ENCODE data around the gene TKTL1.

The TKTL1 gene

DNA sequence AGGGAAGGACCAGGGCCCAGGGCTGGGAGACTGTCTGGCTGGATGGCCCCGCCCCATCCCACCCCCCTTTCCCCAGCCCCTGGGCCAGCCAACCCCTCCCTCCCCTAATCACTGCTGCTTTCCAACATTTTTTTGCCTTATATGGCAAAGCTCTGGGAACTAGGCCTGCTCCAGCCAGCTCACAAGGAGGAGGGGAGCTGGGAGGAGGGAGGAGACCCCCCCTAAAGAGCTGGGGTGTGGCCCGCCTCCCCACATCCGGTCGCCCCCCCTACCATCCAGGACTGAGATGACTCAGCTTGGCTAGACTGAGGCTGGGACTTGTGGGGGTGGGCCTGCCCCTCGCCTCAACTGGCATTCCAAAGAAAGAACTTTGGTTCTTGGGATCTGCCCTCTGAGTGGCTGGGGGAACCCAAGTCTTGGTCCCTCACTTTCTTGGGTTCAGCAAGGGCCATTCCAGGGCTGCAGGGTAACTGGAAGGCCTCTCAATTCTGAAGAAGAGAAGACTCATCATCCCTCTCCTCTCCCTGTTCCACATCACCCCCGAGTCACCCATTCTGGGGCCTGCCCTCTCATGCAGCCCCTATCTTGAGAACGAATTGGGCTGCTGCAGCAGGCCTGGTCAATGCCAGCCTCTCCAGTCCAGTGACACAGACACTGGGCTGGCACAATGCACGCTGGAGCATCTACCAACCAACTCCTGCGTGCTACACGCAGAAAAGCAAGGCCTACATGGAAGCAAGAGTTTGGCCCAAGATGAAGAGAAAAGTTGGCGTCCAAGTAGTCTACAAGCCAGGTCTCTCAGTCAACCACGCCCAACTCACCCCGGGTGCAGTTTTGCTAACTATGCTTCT is 74.1 kb downstream of the TKTL1 start:
- TF ChIP-seq, protein P1, sequence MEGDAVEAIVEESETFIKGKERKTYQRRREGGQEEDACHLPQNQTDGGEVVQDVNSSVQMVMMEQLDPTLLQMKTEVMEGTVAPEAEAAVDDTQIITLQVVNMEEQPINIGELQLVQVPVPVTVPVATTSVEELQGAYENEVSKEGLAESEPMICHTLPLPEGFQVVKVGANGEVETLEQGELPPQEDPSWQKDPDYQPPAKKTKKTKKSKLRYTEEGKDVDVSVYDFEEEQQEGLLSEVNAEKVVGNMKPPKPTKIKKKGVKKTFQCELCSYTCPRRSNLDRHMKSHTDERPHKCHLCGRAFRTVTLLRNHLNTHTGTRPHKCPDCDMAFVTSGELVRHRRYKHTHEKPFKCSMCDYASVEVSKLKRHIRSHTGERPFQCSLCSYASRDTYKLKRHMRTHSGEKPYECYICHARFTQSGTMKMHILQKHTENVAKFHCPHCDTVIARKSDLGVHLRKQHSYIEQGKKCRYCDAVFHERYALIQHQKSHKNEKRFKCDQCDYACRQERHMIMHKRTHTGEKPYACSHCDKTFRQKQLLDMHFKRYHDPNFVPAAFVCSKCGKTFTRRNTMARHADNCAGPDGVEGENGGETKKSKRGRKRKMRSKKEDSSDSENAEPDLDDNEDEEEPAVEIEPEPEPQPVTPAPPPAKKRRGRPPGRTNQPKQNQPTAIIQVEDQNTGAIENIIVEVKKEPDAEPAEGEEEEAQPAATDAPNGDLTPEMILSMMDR (IDR thresholded peaks at IDR 0.05) = no peak

DNA sequence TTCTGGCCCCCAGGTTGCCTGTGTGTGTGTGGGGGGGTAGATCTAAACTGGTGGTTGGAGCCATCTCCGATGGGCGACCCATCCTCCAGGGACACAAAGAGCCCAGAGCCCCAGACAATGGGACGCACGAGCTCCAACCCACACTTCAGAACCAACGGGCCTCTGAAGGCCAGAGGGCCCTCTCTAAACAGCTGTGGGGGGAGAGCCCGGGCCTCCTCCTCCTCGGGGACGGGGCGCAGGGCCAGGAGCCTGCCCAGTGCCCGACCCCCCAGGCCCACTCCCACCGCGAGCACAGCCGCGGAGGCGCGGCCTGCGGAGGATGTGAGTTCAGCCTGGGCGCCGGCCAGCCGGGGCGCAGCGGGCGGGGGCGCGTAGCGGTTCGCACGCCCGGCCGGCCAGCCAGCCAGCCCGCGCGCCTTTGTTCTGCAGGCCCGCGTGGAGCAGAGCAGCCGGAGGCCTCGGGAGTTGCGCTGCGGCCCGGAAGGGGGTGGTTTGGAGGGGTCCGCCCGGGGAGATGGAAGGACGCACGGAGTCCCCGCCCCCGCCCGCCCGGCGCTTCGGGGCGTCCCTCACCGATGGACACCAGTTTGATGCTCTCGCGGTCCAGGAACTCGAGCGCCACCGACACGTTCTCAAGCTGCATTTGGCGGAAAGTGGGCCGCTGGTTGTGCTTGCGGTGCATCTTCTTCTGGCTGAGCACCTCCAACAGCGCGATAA is 74.9 kb downstream of the TKTL1 start:
- TF ChIP-seq, protein P1 (IDR thresholded peaks at IDR 0.05) = no peak

GRCh38 chrX:154371017-154371788 is 75.6 kb downstream of the TKTL1 start:
- TF ChIP-seq, protein P1 (IDR thresholded peaks at IDR 0.05) = no peak

DNA sequence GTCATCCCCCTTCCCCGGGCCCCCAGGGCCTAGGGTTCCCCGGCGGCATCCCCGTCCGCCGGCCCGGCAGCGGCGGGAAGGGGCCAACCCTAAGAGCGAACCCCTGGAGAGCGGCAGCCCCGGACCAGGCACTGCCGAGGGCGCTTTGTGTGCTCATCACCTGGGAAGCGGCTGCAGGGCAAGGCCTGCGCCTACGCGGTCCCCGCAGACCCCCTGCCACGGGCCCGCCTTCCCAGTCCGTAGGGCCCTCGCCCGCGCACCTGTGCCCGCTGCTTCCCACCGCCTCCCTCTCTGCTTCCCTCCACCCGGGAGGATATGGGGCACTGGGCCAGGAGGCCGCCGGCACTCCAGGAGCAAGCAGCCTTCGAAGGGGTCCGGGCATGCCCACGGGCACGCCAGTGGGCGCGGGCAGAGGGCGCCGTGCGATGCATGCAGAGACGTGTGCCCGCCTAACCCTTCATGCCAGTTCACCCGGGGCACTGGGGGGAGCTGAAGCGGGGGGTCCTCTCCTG is 76.2 kb downstream of the TKTL1 start:
- TF ChIP-seq, protein P1 (IDR thresholded peaks at IDR 0.05) = no peak

- TF ChIP-seq, protein P1 (IDR thresholded peaks at IDR 0.05) = no peak
These were observed 77.0 kb downstream of the TKTL1 start for GRCh38 chrX:154372612-154373022.

DNA sequence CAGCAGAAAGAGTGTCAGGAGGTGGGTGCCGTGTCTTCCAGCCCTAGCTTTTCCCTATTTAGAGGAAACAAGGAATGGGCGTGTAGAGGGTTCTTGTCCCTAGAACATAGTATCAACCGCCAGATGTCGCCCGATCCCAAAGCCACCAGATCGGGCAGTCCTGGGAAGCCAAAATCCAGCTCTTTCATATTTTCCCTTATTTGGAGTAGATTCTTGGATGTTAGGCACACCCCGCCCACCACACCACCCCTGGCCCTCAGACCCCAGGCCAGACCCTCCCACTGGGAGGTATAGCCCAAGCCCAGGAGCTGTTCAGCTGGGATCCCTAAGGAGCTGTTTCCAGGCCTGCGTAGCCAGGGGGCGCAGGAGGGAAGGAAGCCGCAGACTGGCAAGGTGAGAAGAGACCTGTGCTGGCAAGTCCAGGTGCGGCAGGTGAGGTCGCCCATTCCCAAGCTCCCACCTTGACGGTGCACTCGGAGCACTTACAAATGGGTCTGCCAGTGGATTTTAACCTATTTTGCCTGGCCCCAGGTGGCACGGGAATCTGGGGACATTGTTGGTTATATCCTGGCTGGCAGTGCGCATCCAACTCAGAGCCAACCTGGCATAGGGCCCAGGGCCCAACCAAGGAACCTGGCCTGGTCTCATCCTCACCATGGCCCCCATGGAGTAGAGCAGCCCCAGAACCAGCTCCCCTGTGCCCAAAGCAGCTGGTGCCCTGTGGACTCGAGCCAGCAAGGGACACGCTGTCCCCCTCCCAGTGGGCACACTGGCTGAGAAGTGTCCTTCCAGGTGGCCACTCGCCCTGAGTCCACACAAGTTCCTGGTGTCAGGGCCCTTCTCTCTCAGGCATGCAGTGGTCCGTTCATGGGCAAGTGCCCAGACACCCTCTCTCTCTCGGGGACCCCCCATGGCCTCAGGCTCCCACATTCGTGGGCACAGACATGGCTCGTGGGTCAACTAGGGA is 78.0 kb downstream of the TKTL1 start:
- TF ChIP-seq, protein P1 (IDR thresholded peaks at IDR 0.05) = peak; percentile 81

All from LNCAP (cell line).